ENCODE data around the gene SRMS. TPM values are rescaled to one million over a fixed set of nuclear protein-coding genes. Genes with fewer than 3 reads are reported as not detected.

Gene SRMS
- total and polyA plus RNA-seq, 2 of the 13 experiments (the other 11 are each of a cell fraction or from before 2014, with no cell fraction given), result not detected

GRCh38 chr20:63498960-63499337, 48.6 kb downstream of the SRMS start, which contains the start of gene EEF1A2 (continued):
- no peak for TF ChIP-seq ZNF569 (CRISPR knock-in tag; IDR thresholded peaks at IDR 0.05; ENCODE audit: borderline replicate concordance)
- peak; percentile 21 for TF ChIP-seq HNRNPLL (IDR thresholded peaks at IDR 0.05; ENCODE audit: low read depth, low read length, poor library complexity, severe bottlenecking)
- TF ChIP-seq RARA (CRISPR knock-in tag; IDR thresholded peaks at IDR 0.05), result no peak
- TF ChIP-seq ZNF605 (CRISPR knock-in tag; IDR thresholded peaks at IDR 0.05), result no peak
- no peak for TF ChIP-seq RFX3 (CRISPR knock-in tag; IDR thresholded peaks at IDR 0.05)
- no peak for TF ChIP-seq ZNF652 (CRISPR knock-in tag; IDR thresholded peaks at IDR 0.05; ENCODE audit: borderline replicate concordance, low read depth)
- TF ChIP-seq, protein P1, sequence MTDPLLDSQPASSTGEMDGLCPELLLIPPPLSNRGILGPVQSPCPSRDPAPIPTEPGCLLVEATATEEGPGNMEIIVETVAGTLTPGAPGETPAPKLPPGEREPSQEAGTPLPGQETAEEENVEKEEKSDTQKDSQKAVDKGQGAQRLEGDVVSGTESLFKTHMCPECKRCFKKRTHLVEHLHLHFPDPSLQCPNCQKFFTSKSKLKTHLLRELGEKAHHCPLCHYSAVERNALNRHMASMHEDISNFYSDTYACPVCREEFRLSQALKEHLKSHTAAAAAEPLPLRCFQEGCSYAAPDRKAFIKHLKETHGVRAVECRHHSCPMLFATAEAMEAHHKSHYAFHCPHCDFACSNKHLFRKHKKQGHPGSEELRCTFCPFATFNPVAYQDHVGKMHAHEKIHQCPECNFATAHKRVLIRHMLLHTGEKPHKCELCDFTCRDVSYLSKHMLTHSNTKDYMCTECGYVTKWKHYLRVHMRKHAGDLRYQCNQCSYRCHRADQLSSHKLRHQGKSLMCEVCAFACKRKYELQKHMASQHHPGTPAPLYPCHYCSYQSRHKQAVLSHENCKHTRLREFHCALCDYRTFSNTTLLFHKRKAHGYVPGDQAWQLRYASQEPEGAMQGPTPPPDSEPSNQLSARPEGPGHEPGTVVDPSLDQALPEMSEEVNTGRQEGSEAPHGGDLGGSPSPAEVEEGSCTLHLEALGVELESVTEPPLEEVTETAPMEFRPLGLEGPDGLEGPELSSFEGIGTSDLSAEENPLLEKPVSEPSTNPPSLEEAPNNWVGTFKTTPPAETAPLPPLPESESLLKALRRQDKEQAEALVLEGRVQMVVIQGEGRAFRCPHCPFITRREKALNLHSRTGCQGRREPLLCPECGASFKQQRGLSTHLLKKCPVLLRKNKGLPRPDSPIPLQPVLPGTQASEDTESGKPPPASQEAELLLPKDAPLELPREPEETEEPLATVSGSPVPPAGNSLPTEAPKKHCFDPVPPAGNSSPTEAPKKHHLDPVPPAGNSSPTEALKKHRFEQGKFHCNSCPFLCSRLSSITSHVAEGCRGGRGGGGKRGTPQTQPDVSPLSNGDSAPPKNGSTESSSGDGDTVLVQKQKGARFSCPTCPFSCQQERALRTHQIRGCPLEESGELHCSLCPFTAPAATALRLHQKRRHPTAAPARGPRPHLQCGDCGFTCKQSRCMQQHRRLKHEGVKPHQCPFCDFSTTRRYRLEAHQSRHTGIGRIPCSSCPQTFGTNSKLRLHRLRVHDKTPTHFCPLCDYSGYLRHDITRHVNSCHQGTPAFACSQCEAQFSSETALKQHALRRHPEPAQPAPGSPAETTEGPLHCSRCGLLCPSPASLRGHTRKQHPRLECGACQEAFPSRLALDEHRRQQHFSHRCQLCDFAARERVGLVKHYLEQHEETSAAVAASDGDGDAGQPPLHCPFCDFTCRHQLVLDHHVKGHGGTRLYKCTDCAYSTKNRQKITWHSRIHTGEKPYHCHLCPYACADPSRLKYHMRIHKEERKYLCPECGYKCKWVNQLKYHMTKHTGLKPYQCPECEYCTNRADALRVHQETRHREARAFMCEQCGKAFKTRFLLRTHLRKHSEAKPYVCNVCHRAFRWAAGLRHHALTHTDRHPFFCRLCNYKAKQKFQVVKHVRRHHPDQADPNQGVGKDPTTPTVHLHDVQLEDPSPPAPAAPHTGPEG (CRISPR knock-in tag; IDR thresholded peaks at IDR 0.05), result 0 out of 2 replicates have a peak, but pooled peaks have one; percentile 58
